Ishikawa (cell line): ENCODE data around the gene ZNF341.

Experiments
- NFIC ChIP-seq: IDR thresholded peaks from 2 replicates; pipeline ENCODE4 v1.6.1; 2012
- TAF1 ChIP-seq: IDR thresholded peaks from 2 replicates; pipeline ENCODE4 v1.6.1; 2012; ENCODE audit warnings: low read depth, mild to moderate bottlenecking

DNA sequence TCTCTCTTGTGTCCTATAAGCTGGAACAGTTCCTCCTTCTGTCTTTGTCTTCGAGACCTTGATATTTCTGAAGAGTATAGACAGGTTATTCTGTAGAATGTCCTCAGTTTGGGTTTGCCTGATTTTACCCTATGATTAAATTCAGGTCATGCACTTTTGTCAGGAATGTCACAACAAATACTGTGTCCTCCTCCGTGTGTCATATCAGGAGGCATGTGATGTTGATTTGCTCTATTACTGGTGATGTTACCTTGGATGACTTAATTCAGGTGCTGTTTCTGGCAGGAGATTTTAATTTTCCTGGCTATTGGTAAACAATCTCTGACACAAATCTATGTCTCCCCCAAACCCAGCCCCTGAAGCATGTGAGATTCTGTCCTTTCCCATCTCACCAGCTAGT is 46.0 kb downstream of the ZNF341 start:
- TF ChIP-seq NFIC (no peak), TAF1 (no peak)
